ENCODE results near the gene PHEX.

GRCh38 chrX:22165732-22166457 lies 133.8 kb downstream of the PHEX start:
- TF ChIP-seq CTCF (IDR thresholded peaks at IDR 0.05 in 4 of 5, conservative IDR thresholded peaks at IDR 0.05 in 1 of 5) (no peak), POLR2A (IDR thresholded peaks at IDR 0.05) (no peak)

All from gastrocnemius medialis (tissue), 4 donors.